H1 (cell line): ENCODE data around the gene YBX2. TPM values are rescaled to one million over a fixed set of nuclear protein-coding genes. Genes with fewer than 3 reads are reported as not detected.

Experiments used
- CTCF ChIA-PET: fragments of 300-600 bp; sonication (Branson Sonifier 250); formaldehyde crosslinking; loops from one replicate; lab custom pipeline; 2021; ENCODE audit not compliant: partially characterized antibody; lab: Charles Lee
- POLR2A ChIA-PET: fragments of 300-600 bp; sonication (Branson Sonifier 250); formaldehyde crosslinking; loops from one replicate; lab custom pipeline; 2021; ENCODE audit warnings: inconsistent platforms; ENCODE audit not compliant: partially characterized antibody; lab: Charles Lee
- DNase-seq, 2 experiments: peaks; one replicate each; pipeline versions ENCODE4 v3.0.0 to v3.0.0-alpha.2; 2010 to 2022; ENCODE audit warnings: low spot score in 2 of 2, low read depth in 1 of 2, mixed read lengths in 1 of 2
- FAIRE-seq: peaks from 2 replicates; lab custom pipeline; 2011; peaks lifted over from hg19 to GRCh38; lab: Jason Lieb, UNC
- H2AFZ ChIP-seq: 2 replicates; pipeline ENCODE4 v1.8.1; 2012; ENCODE audit warnings: low read length, inconsistent platforms
- H2AK5ac ChIP-seq: 2 replicates; pipeline ENCODE4 v1.6.1; 2013; ENCODE audit warnings: low read depth, low read length
- H2BK120ac ChIP-seq: replicated peaks from 2 replicates; pipeline ENCODE3; 2013; ENCODE audit warnings: low read depth, low read length, inconsistent platforms
- H2BK12ac ChIP-seq: 2 replicates; pipeline ENCODE4 v1.6.1; 2013; ENCODE audit warnings: low read depth, low read length
- H2BK15ac ChIP-seq: 2 replicates; pipeline ENCODE4 v1.6.1; 2013; ENCODE audit warnings: low read length
- H2BK20ac ChIP-seq: 2 replicates; pipeline ENCODE4 v1.6.1; 2013; ENCODE audit warnings: low read length
- H2BK5ac ChIP-seq: 2 replicates; pipeline ENCODE4 v1.6.1; 2013; ENCODE audit warnings: low read depth, low read length
- H3K14ac ChIP-seq: 2 replicates; pipeline ENCODE4 v1.6.1; 2013; ENCODE audit warnings: inconsistent platforms; ENCODE audit not compliant: insufficient read length
- H3K18ac ChIP-seq: 2 replicates; pipeline ENCODE4 v1.6.1; 2013; ENCODE audit warnings: low read length; ENCODE audit errors: extremely low read depth
- H3K23ac ChIP-seq: 2 replicates; pipeline ENCODE4 v1.6.1; 2013; ENCODE audit warnings: inconsistent platforms; ENCODE audit not compliant: insufficient read length
- H3K23me2 ChIP-seq: 2 replicates; pipeline ENCODE4 v1.6.1; 2013; ENCODE audit warnings: low read depth, low read length
- H3K27ac ChIP-seq: 2 replicates; pipeline ENCODE4 v1.6.1; 2011; ENCODE audit warnings: low read depth, low read length, inconsistent platforms
- H3K27me3 ChIP-seq, 4 experiments: replicated peaks in 1 of 4; 1 replicate in 1 of 4; 2 replicates in 3 of 4; pipeline versions ENCODE4 v1.6.1 to v1.8.1; 2011 to 2013; ENCODE audit warnings: low read length in 3 of 4, mild to moderate bottlenecking in 3 of 4, inconsistent platforms in 2 of 4, mixed read lengths in 2 of 4, moderate library complexity in 1 of 4; ENCODE audit not compliant: control insufficient read depth in 3 of 4, insufficient read depth in 3 of 4; ENCODE audit errors: extremely low read depth in 1 of 4
- H3K36me3 ChIP-seq, 4 experiments: 2 replicates each; pipeline versions ENCODE4 v1.6.1 to v1.8.1; 2011 to 2013; ENCODE audit warnings: mild to moderate bottlenecking in 4 of 4, low read length in 3 of 4, moderate library complexity in 2 of 4, control low read depth in 1 of 4, inconsistent platforms in 1 of 4; ENCODE audit not compliant: insufficient read depth in 4 of 4, control insufficient read depth in 2 of 4
- H3K4ac ChIP-seq: replicated peaks from 2 replicates; pipeline ENCODE3; 2013; ENCODE audit warnings: low read length, low read depth, mixed read lengths, inconsistent platforms; ENCODE audit not compliant: insufficient read length
- H3K4me1 ChIP-seq, 4 experiments: replicated peaks in 1 of 4; 1 replicate in 1 of 4; 2 replicates in 3 of 4; pipeline versions ENCODE4 v1.6.1 to v1.8.1; 2011 to 2013; ENCODE audit warnings: low read length in 3 of 4, inconsistent platforms in 2 of 4, mixed read lengths in 1 of 4; ENCODE audit not compliant: insufficient read depth in 4 of 4, control insufficient read depth in 3 of 4
- H3K4me2 ChIP-seq, 2 experiments: 2 replicates each; pipeline versions ENCODE4 v1.6.1 to v1.8.1; 2011 to 2013; ENCODE audit warnings: low read depth in 2 of 2, low read length in 2 of 2, control low read depth in 1 of 2, inconsistent platforms in 1 of 2, mild to moderate bottlenecking in 1 of 2; ENCODE audit not compliant: insufficient read depth in 1 of 2
- H3K4me3 ChIP-seq, 4 experiments: fragments of 200-600, 300-600 bp in 1 of 4; sonication (generic), shearing (Covaris generic), sonication (Bioruptor Twin) in 1 of 4; 2 replicates each; pipeline versions ENCODE4 v1.5.1 to v1.8.1; 2011 to 2016; ENCODE audit warnings: low read length in 4 of 4, low read depth in 3 of 4, control low read depth in 2 of 4, inconsistent platforms in 2 of 4, mild to moderate bottlenecking in 2 of 4, mixed read lengths in 1 of 4, moderate library complexity in 1 of 4; ENCODE audit not compliant: insufficient read depth in 2 of 4; ENCODE audit errors: extremely low read depth in 1 of 4
- H3K56ac ChIP-seq: replicated peaks from 2 replicates; pipeline ENCODE3; 2013; ENCODE audit warnings: low read depth, mild to moderate bottlenecking, mixed read lengths, low read length, inconsistent platforms; ENCODE audit not compliant: insufficient read length
- H3K79me1 ChIP-seq: 2 replicates; pipeline ENCODE4 v1.6.1; 2013; ENCODE audit warnings: low read depth, low read length, control low read depth
- H3K79me2 ChIP-seq, 2 experiments: 2 replicates each; pipeline versions ENCODE4 v1.6.1 to v1.8.1; 2012 to 2013; ENCODE audit warnings: low read length in 2 of 2, mild to moderate bottlenecking in 2 of 2, inconsistent platforms in 1 of 2; ENCODE audit not compliant: insufficient read depth in 2 of 2, control insufficient read depth in 1 of 2
- H3K9ac ChIP-seq, 4 experiments: replicated peaks in 1 of 4; 1 replicate in 1 of 4; 2 replicates in 3 of 4; pipeline versions ENCODE4 v1.6.1 to v1.8.1; 2011 to 2013; ENCODE audit warnings: low read depth in 3 of 4, low read length in 3 of 4, control low read depth in 2 of 4, mild to moderate bottlenecking in 2 of 4, moderate library complexity in 2 of 4, inconsistent platforms in 1 of 4; ENCODE audit errors: extremely low read depth in 1 of 4
- H3K9me3 ChIP-seq, 2 experiments: 2 replicates each; pipeline versions ENCODE4 v1.6.1 to v1.8.1; 2012 to 2013; ENCODE audit warnings: mild to moderate bottlenecking in 2 of 2, moderate library complexity in 2 of 2, control low read depth in 1 of 2, inconsistent platforms in 1 of 2, low read depth in 1 of 2, low read length in 1 of 2, mixed read lengths in 1 of 2; ENCODE audit not compliant: insufficient read depth in 2 of 2
- H4K20me1 ChIP-seq, 2 experiments: replicated peaks in 1 of 2; 2 replicates each; pipeline versions ENCODE3 to v1.8.1; 2011 to 2013; ENCODE audit warnings: inconsistent platforms in 2 of 2, low read length in 2 of 2, mild to moderate bottlenecking in 1 of 2; ENCODE audit not compliant: insufficient read depth in 2 of 2, control insufficient read depth in 1 of 2
- H4K5ac ChIP-seq: 2 replicates; pipeline ENCODE4 v1.6.1; 2013; ENCODE audit warnings: low read length, low read depth, mixed read lengths, inconsistent platforms; ENCODE audit not compliant: insufficient read length
- H4K8ac ChIP-seq: 2 replicates; pipeline ENCODE4 v1.8.0; 2013; ENCODE audit warnings: mild to moderate bottlenecking, moderate library complexity, low read length, inconsistent platforms; ENCODE audit not compliant: insufficient read depth; ENCODE audit errors: extremely low read depth
- H4K91ac ChIP-seq: replicated peaks from 2 replicates; pipeline ENCODE3; 2013; ENCODE audit warnings: low read length, mixed read lengths, inconsistent platforms; ENCODE audit not compliant: insufficient read length
- POLR2AphosphoS5 ChIP-seq: IDR thresholded peaks from 2 replicates; pipeline ENCODE4 v1.6.1; 2011; ENCODE audit warnings: low read depth, low read length
- USF2 ChIP-seq: IDR thresholded peaks from 2 replicates; pipeline ENCODE4 v1.6.1; 2011; ENCODE audit warnings: low read length, improper control_type of control experiment
- WGBS, 2 experiments: shearing (Covaris generic) in 1 of 2; methylation state at CpG; one replicate each; pipeline versions ENCODE4 v1.1.6 to v1.1.7; 2013 to 2015; ENCODE audit warnings: low lambda C conversion rate in 2 of 2, mixed read lengths in 2 of 2, inconsistent platforms in 1 of 2, low coverage in 1 of 2, missing lambda C conversion rate in 1 of 2; ENCODE audit not compliant: insufficient replicate concordance in 2 of 2, insufficient coverage in 1 of 2, insufficient read length in 1 of 2; ENCODE audit errors: extremely low coverage in 1 of 2, missing lambda C conversion rate in 1 of 2; 5-methylcytosine and 5-hydroxymethylcytosine counted together
- polyA plus RNA-seq, 7 experiments: library from polyadenylated mRNA; depleted of rRNA in 3 of 7; stranded (reverse) in 5 of 7; unstranded in 2 of 7; fragments of >200 nt in 5 of 7; fragments of 200-250 nt in 2 of 7; gene quantifications; 1 replicate in 5 of 7; 2 replicates in 1 of 7; 4 replicates in 1 of 7; pipeline versions ENCODE4 v1.2.1 to v1.2.3, GENCODE V29; 2011 to 2013; ENCODE audit warnings: missing spikeins in 2 of 7, mixed read lengths in 2 of 7
- total RNA-seq: library from RNA; stranded (reverse); fragmentation: NEBNext Ultra II Directional; extraction: Animal tissue kit (Norgen Biotek cat#: 25700); gene quantifications from 2 replicates; pipeline ENCODE4 v1.2.1, GENCODE V29; 2021

The YBX2 gene
- total and polyA plus RNA-seq, 2 of the 8 experiments (the other 6 are each of a cell fraction or from before 2014, with no cell fraction given) = 19.2 to 30.5 TPM

GRCh38 chr17:7309628-7310027 is 15.2 kb upstream of the YBX2 start:
- H3K4me1 ChIP-seq = peaks cover 0 to 14% (median 6%) of the 10 kb centered on the region in 4 experiments; a peak in 5 of 7 replicates
- no peak overlapping the region for H2AK5ac ChIP-seq
- H3K4me3 ChIP-seq = peak overlapping the region in 3 of 4 experiments; percentile 87 to 97 (median 89); a peak in 4 of 8 replicates
- peaks cover 21 to 28% of the 10 kb centered on the region in 2 experiments for H4K20me1 ChIP-seq
- H3K36me3 ChIP-seq = peaks cover 27 to 46% (median 36%) of the 10 kb centered on the region in 4 experiments
- H3K9me3 ChIP-seq = no peaks in the 10 kb centered on the region
- peaks cover 12% of the 10 kb centered on the region for H3K79me1 ChIP-seq
- no peak overlapping the region for H4K91ac ChIP-seq
- peak; percentile 39 for TF ChIP-seq POLR2AphosphoS5
- TF ChIP-seq USF2 = no peak
- H3K4ac ChIP-seq = no peak overlapping the region
- no peak for DNase-seq
- H3K79me2 ChIP-seq = peaks cover 17 to 43% of the 10 kb centered on the region in 2 experiments
- POLR2A ChIA-PET = interaction anchor here (0.8 to 11.3 kb wide), 19 partner anchors 8 to 252 kb away, joined by 3 to 223 read pairs (median 7); partner anchors contain the start of genes ACAP1, CLDN7, DLG4 and KCTD11
- H3K14ac ChIP-seq = no peak overlapping the region
- H2BK20ac ChIP-seq = no peak overlapping the region
- no peak overlapping the region; a peak in 1 of 7 replicates for H3K9ac ChIP-seq
- no peaks in the 10 kb centered on the region for H3K27me3 ChIP-seq
- H2AFZ ChIP-seq = no peak overlapping the region
- H2BK5ac ChIP-seq = no peak overlapping the region
- no peak for FAIRE-seq
- H3K27ac ChIP-seq = no peak overlapping the region
- H4K8ac ChIP-seq = no peak overlapping the region
- no peak overlapping the region for H2BK120ac ChIP-seq
- H3K23me2 ChIP-seq = peaks cover 10% of the 10 kb centered on the region
- H2BK15ac ChIP-seq = no peak overlapping the region
- no peak overlapping the region for H3K18ac ChIP-seq
- H4K5ac ChIP-seq = no peak overlapping the region
- no peak overlapping the region for H3K23ac ChIP-seq
- CTCF ChIA-PET = interaction anchor here (1.4 to 4.5 kb wide), 3 partner anchors 12 to 264 kb away, joined by 5 to 22 read pairs (median 5); no protein-coding TSS in a partner anchor
- no peak overlapping the region for H3K56ac ChIP-seq
- peak overlapping the region; percentile 88 to 99; a peak in 3 of 4 replicates for H3K4me2 ChIP-seq
- WGBS, 2 experiments = 90% methylated on average over 12 of the region's 12 CpGs; no CpG with 5 or more reads in 1 of the 2 experiments
- no peak overlapping the region for H2BK12ac ChIP-seq
